ENCODE measurements around the gene CD2BP2.
A peak's percentile ranks its signal among the peaks of the same experiment; 100 is the strongest.

The CD2BP2 gene

DNA sequence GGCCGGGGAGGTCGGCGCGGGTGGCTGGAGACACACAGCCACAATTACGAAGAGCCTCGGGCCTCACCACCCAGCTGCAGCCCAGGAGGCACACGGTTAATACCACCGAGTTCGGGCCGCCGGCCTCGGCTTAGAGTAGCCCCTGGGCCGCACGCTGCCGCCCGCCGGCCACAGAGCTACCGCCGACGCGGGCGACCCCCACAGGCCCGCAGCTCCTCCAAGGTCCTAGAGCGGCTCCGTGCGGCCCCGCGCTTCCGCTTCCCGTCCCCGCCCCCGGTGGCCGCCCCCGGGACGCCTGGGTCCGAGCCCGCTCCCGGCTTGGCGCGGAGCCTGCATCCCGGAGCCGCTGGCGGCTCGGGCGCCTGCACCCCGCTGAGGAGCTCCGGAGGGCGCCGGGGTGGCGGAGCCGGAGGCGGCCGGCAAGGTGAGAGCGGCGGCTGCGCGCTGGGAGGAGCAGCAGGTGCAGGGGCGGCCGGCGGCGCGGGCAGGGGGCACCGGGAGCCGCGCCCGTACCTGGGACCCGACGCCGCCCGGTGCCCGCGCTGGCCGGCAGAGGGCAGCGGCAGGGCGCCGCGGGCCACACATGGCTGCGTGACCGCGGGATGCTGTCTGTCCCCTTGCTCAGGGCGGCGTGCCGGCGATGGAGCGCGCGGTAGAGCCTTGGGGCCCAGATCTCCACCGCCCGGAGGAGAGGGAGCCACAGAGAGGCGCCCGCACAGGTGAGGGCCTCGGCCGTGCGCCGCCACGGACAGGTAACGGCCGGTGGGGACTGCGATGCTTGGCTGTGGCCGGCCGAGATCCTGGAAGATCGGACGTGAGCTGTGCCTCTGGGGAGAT lies 40.3 kb upstream of the CD2BP2 start, which contains the start of gene ZNF48:
TSS of gene ZNF48 (plus strand) at position 266 of the 837 bp plus-strand sequence. CDS start at position 641, 375 bp downstream.
- peak within 1 kb of the TSS; percentile 96 for H3K4me3 ChIP-seq (ENCODE audit: insufficient read depth, low read depth, low read length)
- 0% methylated on average over 103 of the region's 103 CpGs for WGBS, 2 experiments

DNA sequence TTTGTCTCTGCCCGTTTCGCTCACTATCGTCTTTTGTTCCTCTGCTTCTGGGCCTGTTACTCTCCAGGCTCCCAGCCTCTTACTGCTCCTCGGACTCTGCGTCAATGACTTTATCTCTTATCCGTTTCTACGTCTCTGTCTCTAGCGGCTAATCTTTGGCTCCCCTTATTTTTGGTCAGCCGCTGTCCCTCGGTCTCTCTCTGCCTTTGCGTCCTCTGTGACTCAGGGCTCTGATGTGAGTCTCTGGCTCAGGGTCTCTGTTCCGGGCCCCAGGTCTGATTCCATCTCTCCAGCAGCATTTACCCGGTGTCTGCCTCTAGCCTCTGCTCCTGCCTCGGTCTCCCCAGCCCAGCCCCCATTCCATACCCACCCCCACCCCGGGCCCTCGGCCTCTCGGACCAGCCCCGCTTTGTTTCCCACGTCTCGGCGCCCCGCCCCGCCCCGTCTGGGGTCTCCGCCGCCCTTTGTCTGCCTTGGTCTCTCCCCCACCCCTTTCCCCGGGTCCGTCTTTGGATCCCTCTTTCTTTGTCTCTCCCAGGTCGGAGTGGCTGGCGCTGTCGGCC lies 39.6 kb upstream of the CD2BP2 start:
- Histone ChIP-seq H3K27ac (ENCODE audit: insufficient read depth, low read depth, low read length, poor library complexity, severe bottlenecking) (peak overlapping the region; percentile 99), H3K27me3 (ENCODE audit: control insufficient read depth, insufficient read depth, low read length, poor library complexity, severe bottlenecking) (no peaks in the 10 kb centered on the region), H3K36me3 (ENCODE audit: control insufficient read depth, insufficient read depth, low read length) (peaks cover 14% of the 10 kb centered on the region), H3K4me3 (ENCODE audit: insufficient read depth, low read depth, low read length) (peak overlapping the region; percentile 96), H3K4me1 (ENCODE audit: control insufficient read depth, insufficient read depth, low read length) (peaks cover 33% of the 10 kb centered on the region), H3K9me3 (ENCODE audit: control insufficient read depth, low read length) (no peaks in the 10 kb centered on the region)
- WGBS, 2 experiments = 0% methylated on average over 29 to 31 of the region's 31 CpGs

More for the DNA sequence above, 40.3 kb upstream of the CD2BP2 start, which contains the start of gene ZNF48:
- H3K27ac ChIP-seq (ENCODE audit: insufficient read depth, low read depth, low read length, poor library complexity, severe bottlenecking) = peak within 1 kb of the TSS; percentile 99
- H3K36me3 ChIP-seq (ENCODE audit: control insufficient read depth, insufficient read depth, low read length) = peaks cover 14% of the 10 kb centered on the region
- no peaks in the 10 kb centered on the region for H3K27me3 ChIP-seq (ENCODE audit: control insufficient read depth, insufficient read depth, low read length, poor library complexity, severe bottlenecking)
- no peaks in the 10 kb centered on the region for H3K9me3 ChIP-seq (ENCODE audit: control insufficient read depth, low read length)
- H3K4me1 ChIP-seq (ENCODE audit: control insufficient read depth, insufficient read depth, low read length) = peaks cover 37% of the 10 kb centered on the region

DNA sequence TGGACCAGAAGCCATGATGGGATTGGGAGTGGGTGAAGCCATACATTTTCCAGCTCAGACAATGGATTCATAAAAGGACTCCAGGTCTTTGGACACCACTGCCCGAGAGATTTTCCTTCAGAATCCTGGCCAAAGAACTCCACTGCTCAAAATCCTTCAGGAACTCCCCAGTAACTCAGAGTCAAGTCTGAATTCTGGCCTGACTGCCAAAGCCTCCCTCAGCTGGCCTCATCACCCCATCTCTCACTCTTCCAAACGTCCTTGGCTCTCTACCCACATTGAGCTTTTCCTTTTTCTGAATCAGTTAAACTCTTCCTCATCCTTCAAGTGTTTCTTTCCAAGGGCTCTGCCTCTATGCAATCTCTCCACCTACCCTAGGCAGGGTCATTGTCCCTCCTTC lies 28.4 kb upstream of the CD2BP2 start:
- no peaks in the 10 kb centered on the region for H3K4me1 ChIP-seq (ENCODE audit: control insufficient read depth, insufficient read depth, low read length)
- H3K9me3 ChIP-seq (ENCODE audit: control insufficient read depth, low read length) = no peaks in the 10 kb centered on the region
- no peaks in the 10 kb centered on the region for H3K36me3 ChIP-seq (ENCODE audit: control insufficient read depth, insufficient read depth, low read length)
- no peaks in the 10 kb centered on the region for H3K27me3 ChIP-seq (ENCODE audit: control insufficient read depth, insufficient read depth, low read length, poor library complexity, severe bottlenecking)
- H3K27ac ChIP-seq (ENCODE audit: insufficient read depth, low read depth, low read length, poor library complexity, severe bottlenecking) = no peak overlapping the region
- WGBS, 2 experiments = 79 to 80% methylated on average over 2 of the region's 2 CpGs
- no peak overlapping the region for H3K4me3 ChIP-seq (ENCODE audit: insufficient read depth, low read depth, low read length)

DNA sequence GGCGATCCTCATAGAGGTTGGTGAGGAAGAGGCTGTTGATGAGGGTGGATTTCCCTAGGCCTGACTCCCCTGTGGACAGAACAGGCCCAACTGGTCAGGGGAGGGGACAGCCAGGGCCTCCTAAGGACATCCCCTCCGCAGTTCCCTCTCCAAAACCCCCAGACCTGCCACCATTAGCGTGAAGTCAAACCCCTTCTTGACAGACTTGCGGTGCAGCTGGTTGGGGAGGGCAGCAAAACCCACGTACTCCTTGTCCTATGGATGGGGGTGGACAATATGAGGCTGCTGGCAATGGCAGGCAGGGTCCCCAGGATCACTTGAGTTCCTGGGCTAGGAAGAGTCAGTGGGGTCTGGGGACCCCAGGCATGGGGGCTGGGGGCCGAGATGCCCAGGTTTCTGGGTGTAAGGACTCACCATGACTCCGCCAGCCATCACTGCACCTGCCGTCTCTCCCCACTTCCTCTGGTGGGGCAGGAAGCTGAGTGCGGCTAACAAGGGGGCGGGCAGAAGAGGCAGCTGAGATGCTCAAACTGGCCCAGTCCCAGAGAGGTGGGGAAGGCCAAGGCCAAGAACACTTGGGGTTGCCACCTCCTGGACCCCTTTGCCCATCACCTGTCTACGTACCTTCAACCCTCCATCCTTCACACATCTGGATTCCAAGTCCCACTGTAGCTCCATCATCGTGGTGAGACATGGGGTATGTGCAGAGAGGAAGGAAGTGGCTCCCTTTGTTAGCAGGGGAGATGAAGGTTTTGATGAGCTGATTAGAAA lies 27.2 kb upstream of the CD2BP2 start, which contains the start of gene SEPTIN1:
TSS of gene SEPTIN1 (minus strand) at position 451 of the 771 bp plus-strand sequence. CDS start at position 432, 19 bp downstream.
- Histone ChIP-seq H3K27ac (ENCODE audit: insufficient read depth, low read depth, low read length, poor library complexity, severe bottlenecking) (no peak within 1 kb of the TSS), H3K4me1 (ENCODE audit: control insufficient read depth, insufficient read depth, low read length) (peaks cover 2% of the 10 kb centered on the region), H3K9me3 (ENCODE audit: control insufficient read depth, low read length) (no peaks in the 10 kb centered on the region), H3K36me3 (ENCODE audit: control insufficient read depth, insufficient read depth, low read length) (no peaks in the 10 kb centered on the region), H3K27me3 (ENCODE audit: control insufficient read depth, insufficient read depth, low read length, poor library complexity, severe bottlenecking) (no peaks in the 10 kb centered on the region), H3K4me3 (ENCODE audit: insufficient read depth, low read depth, low read length) (no peak within 1 kb of the TSS)
- 86 to 91% methylated on average over 11 to 12 of the region's 12 CpGs for WGBS, 2 experiments

DNA sequence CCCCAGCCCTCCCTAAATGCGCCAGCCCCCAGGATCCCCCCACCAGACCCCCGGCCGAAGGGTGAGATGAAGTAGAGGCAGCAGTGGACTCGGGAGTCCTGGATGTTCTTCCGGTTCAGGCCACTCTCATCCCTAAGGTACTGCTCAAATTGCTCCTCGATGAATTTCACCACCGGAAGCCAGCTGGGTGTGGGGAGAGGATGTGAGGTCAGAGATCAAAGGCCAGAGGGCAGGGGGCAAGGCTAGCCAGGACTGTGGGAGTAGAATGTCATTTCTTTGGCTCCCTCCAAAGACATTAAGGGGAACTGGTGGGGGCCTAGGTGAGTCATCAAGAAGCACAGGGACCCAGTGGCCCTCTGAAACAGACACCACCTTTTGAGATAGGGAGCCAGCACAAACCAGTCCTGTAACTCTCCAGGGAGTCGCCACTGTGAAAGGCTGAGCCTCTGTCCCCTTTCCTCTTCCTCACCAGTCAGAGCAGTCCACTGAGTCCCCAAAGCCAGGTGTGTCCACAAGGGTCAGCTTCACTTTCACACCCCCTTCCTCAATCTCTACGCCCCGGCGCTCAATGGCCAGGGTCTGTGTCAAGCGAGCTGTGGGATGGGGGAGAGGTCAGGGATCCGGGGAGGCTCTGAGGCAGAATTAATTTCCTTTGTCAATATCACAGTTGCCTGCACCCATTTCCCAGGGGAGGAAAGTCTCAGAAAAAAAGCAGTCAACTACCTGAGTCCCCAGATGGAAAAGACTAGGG lies 26.4 kb upstream of the CD2BP2 start:
- no peaks in the 10 kb centered on the region for H3K27me3 ChIP-seq (ENCODE audit: control insufficient read depth, insufficient read depth, low read length, poor library complexity, severe bottlenecking)
- H3K4me3 ChIP-seq (ENCODE audit: insufficient read depth, low read depth, low read length) = no peak overlapping the region
- H3K9me3 ChIP-seq (ENCODE audit: control insufficient read depth, low read length) = no peaks in the 10 kb centered on the region
- peaks cover 6% of the 10 kb centered on the region for H3K4me1 ChIP-seq (ENCODE audit: control insufficient read depth, insufficient read depth, low read length)
- H3K36me3 ChIP-seq (ENCODE audit: control insufficient read depth, insufficient read depth, low read length) = no peaks in the 10 kb centered on the region
- no peak overlapping the region for H3K27ac ChIP-seq (ENCODE audit: insufficient read depth, low read depth, low read length, poor library complexity, severe bottlenecking)
- WGBS, 2 experiments = 94 to 96% methylated on average over 13 of the region's 13 CpGs

DNA sequence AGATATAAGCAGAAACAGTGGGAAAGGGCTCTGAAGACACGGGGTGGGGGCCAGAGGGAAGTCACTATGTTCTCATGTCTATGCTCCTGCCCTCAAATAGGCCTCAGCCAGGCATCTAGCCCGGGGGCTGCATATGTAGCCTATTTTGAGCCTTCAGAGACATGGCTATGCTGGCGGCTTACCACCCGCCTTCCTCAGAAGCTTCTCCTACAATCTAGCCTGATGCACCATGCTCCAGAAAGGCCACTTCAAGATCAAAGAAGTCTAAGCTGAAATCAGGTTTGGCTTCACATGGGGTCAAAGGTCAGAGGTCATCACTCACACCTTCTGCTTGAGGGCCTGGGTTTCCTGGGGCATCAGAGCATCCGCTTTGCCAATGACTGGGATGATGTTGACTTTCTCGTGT lies 25.7 kb upstream of the CD2BP2 start:
- H3K36me3 ChIP-seq (ENCODE audit: control insufficient read depth, insufficient read depth, low read length) = no peaks in the 10 kb centered on the region
- peaks cover 11% of the 10 kb centered on the region for H3K4me1 ChIP-seq (ENCODE audit: control insufficient read depth, insufficient read depth, low read length)
- H3K27me3 ChIP-seq (ENCODE audit: control insufficient read depth, insufficient read depth, low read length, poor library complexity, severe bottlenecking) = no peaks in the 10 kb centered on the region
- no peak overlapping the region for H3K27ac ChIP-seq (ENCODE audit: insufficient read depth, low read depth, low read length, poor library complexity, severe bottlenecking)
- H3K9me3 ChIP-seq (ENCODE audit: control insufficient read depth, low read length) = no peaks in the 10 kb centered on the region
- 93 to 94% methylated on average over 6 of the region's 6 CpGs for WGBS, 2 experiments
- no peak overlapping the region for H3K4me3 ChIP-seq (ENCODE audit: insufficient read depth, low read depth, low read length)

DNA sequence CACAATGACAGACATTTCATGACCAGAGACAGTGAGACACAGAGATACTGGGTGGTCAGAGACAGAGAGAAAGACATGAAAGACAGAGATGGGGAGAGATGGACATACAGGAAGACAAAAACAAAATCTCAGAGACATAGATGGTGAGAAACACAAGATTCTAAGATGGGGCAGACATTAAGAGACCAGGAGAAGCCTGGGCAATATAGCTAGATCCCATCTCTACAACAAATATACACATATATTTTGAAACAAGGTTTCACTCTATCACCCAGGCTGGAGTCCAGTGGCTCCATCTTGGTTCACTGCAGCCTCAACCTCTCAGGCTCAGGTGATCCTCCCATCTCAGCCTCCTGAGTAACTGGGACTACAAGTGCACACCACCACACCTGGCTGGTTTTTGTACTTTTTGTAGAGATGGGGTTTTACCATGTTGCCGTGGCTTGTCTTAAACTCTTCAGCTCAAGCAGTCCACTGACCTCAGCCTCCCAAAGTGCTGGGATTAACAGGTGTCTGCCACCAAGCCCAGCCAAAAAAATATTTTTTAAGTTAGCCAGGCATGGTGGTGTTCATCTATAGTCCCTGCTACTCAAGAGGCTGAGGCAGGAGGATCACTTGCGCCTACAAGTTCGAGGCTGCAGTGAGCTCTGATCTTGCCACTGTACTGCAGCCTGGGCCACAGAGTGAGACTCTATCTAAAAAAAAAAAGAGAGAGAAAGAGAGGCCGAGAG lies 25.1 kb upstream of the CD2BP2 start:
- peaks cover 17% of the 10 kb centered on the region for H3K4me1 ChIP-seq (ENCODE audit: control insufficient read depth, insufficient read depth, low read length)
- H3K27ac ChIP-seq (ENCODE audit: insufficient read depth, low read depth, low read length, poor library complexity, severe bottlenecking) = no peak overlapping the region
- H3K9me3 ChIP-seq (ENCODE audit: control insufficient read depth, low read length) = no peaks in the 10 kb centered on the region
- WGBS, 2 experiments = 90 to 92% methylated on average over 4 of the region's 4 CpGs
- no peaks in the 10 kb centered on the region for H3K36me3 ChIP-seq (ENCODE audit: control insufficient read depth, insufficient read depth, low read length)
- H3K27me3 ChIP-seq (ENCODE audit: control insufficient read depth, insufficient read depth, low read length, poor library complexity, severe bottlenecking) = no peaks in the 10 kb centered on the region
- no peak overlapping the region for H3K4me3 ChIP-seq (ENCODE audit: insufficient read depth, low read depth, low read length)

DNA sequence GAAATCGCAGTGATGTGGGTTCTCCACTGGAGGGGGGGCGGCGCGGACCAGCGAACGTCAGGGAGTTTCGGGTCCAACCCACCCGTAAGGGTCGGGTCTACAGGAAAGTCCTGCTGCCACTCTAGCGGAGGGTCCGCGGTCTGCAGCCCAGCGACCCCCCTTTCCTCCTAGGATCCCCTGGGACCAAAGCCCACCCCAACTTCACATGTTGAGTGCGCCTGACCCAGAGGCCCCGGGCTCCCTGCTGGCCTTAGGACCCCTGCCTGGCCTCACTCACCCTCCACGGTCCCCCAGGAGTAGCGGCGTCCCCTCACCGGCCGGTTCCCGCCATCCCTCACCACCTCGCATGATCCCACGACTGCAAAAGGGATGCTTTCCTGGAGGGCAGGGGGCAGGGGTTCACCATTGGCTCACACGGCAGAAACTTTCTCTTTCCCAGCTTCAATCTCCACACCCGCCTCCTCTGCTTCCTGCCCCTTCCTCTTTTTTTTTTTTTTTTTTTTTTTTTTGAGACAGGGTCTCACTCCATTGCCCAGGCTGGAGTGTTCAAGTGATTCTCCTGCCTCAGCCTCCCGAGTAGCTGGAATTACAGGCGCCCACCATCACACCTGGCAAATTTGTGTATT lies 24.2 kb upstream of the CD2BP2 start:
- 17 to 19% methylated on average over 27 of the region's 27 CpGs for WGBS, 2 experiments
- Histone ChIP-seq H3K27me3 (ENCODE audit: control insufficient read depth, insufficient read depth, low read length, poor library complexity, severe bottlenecking) (no peaks in the 10 kb centered on the region), H3K4me1 (ENCODE audit: control insufficient read depth, insufficient read depth, low read length) (peaks cover 17% of the 10 kb centered on the region), H3K36me3 (ENCODE audit: control insufficient read depth, insufficient read depth, low read length) (no peaks in the 10 kb centered on the region), H3K4me3 (ENCODE audit: insufficient read depth, low read depth, low read length) (peak overlapping the region; percentile 82), H3K27ac (ENCODE audit: insufficient read depth, low read depth, low read length, poor library complexity, severe bottlenecking) (peak overlapping the region; percentile 66), H3K9me3 (ENCODE audit: control insufficient read depth, low read length) (no peaks in the 10 kb centered on the region)
